ENCODE data around the gene AJAP1. TPM values are rescaled to one million over a fixed set of nuclear protein-coding genes. Genes with fewer than 3 reads are reported as not detected.

The AJAP1 gene
- total and polyA plus RNA-seq, 12 donors = 0.07 to 2.2 (median 0.44) TPM

GRCh38 chr1:4658643-4659628 is 4.5 kb downstream of the AJAP1 start:
- peaks cover 17% of the 10 kb centered on the region for H3K27me3 ChIP-seq
- 35 to 45% (median 38%) methylated on average over 16 of the region's 16 CpGs for WGBS, 4 donors
- no peaks in the 10 kb centered on the region for H3K9me3 ChIP-seq (replicated peaks in 1 of 3)
- no peak for DNase-seq
- H3K36me3 ChIP-seq (replicated peaks in 1 of 2) = no peaks in the 10 kb centered on the region
- no peak overlapping the region for H3K27ac ChIP-seq
- TF ChIP-seq, protein P1, sequence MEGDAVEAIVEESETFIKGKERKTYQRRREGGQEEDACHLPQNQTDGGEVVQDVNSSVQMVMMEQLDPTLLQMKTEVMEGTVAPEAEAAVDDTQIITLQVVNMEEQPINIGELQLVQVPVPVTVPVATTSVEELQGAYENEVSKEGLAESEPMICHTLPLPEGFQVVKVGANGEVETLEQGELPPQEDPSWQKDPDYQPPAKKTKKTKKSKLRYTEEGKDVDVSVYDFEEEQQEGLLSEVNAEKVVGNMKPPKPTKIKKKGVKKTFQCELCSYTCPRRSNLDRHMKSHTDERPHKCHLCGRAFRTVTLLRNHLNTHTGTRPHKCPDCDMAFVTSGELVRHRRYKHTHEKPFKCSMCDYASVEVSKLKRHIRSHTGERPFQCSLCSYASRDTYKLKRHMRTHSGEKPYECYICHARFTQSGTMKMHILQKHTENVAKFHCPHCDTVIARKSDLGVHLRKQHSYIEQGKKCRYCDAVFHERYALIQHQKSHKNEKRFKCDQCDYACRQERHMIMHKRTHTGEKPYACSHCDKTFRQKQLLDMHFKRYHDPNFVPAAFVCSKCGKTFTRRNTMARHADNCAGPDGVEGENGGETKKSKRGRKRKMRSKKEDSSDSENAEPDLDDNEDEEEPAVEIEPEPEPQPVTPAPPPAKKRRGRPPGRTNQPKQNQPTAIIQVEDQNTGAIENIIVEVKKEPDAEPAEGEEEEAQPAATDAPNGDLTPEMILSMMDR (IDR thresholded peaks at IDR 0.05) = no peak
- TF ChIP-seq POLR2A (IDR thresholded peaks at IDR 0.05) = no peak
- H3K4me1 ChIP-seq (replicated peaks in 1 of 2) = no peaks in the 10 kb centered on the region
- no peak overlapping the region for H3K4me3 ChIP-seq
- intact Hi-C loops (cut with DNase I) = loop anchor here in 1 of 2 donors (10.0 kb wide), 1 partner anchor 466 kb away; no protein-coding TSS in a partner anchor

- H3K4me3 ChIP-seq = no peak overlapping the region
- intact Hi-C loops (cut with DNase I) = no loop called here
- H3K9me3 ChIP-seq (replicated peaks in 1 of 3) = no peaks in the 10 kb centered on the region
- H3K36me3 ChIP-seq (replicated peaks in 1 of 2) = no peaks in the 10 kb centered on the region
- H3K27me3 ChIP-seq = peaks cover 10% of the 10 kb centered on the region
- TF ChIP-seq, protein P1 (IDR thresholded peaks at IDR 0.05) = no peak
- TF ChIP-seq POLR2A (IDR thresholded peaks at IDR 0.05) = no peak
- WGBS, 4 donors = 69 to 88% (median 73%) methylated on average over 4 of the region's 4 CpGs
- DNase-seq = no peak
- no peak overlapping the region for H3K27ac ChIP-seq
- no peaks in the 10 kb centered on the region for H3K4me1 ChIP-seq (replicated peaks in 1 of 2)
These were observed 6.6 kb downstream of the AJAP1 start for GRCh38 chr1:4660917-4661594.

GRCh38 chr1:4661595-4661917 is 7.1 kb downstream of the AJAP1 start:
- H3K36me3 ChIP-seq (replicated peaks in 1 of 2) = no peaks in the 10 kb centered on the region
- no peak overlapping the region for H3K4me3 ChIP-seq
- intact Hi-C loops (cut with DNase I) = no loop called here
- no peak for TF ChIP-seq POLR2A (IDR thresholded peaks at IDR 0.05)
- TF ChIP-seq, protein P1 (IDR thresholded peaks at IDR 0.05) = no peak
- H3K27me3 ChIP-seq = peaks cover 8% of the 10 kb centered on the region
- no peak for DNase-seq
- H3K9me3 ChIP-seq (replicated peaks in 1 of 3) = no peaks in the 10 kb centered on the region
- H3K27ac ChIP-seq = no peak overlapping the region
- no peaks in the 10 kb centered on the region for H3K4me1 ChIP-seq (replicated peaks in 1 of 2)
- 48 to 71% (median 57%) methylated on average over 2 of the region's 2 CpGs for WGBS, 4 donors

DNA sequence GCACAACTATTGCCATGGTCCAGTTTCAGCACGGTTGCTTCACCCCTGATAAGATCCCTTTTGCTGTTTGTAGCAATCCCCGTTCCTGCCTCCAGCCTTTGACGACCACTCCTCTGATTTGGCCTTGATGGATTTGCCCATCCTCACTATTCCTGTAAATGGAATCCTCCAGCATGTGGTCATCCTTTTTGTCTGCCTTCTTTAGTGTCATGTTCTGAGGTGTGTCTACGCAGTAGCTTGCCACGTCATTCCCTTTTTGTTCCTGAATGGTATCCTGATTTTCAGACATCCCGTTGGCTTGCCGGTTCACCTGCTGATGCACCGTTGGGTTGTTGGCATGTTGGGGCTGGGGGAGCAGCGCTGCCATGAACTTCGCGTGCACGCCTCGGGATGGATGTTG is 7.8 kb downstream of the AJAP1 start:
- H3K9me3 ChIP-seq (replicated peaks in 1 of 3) = no peaks in the 10 kb centered on the region
- H3K27ac ChIP-seq = no peak overlapping the region
- TF ChIP-seq POLR2A (IDR thresholded peaks at IDR 0.05) = no peak
- TF ChIP-seq, protein P1 (IDR thresholded peaks at IDR 0.05) = no peak
- no peak for DNase-seq
- no peaks in the 10 kb centered on the region for H3K4me1 ChIP-seq (replicated peaks in 1 of 2)
- intact Hi-C loops (cut with DNase I) = no loop called here
- 75 to 91% (median 80%) methylated on average over 11 to 13 of the region's 13 CpGs for WGBS, 4 donors
- no peak overlapping the region for H3K4me3 ChIP-seq
- H3K36me3 ChIP-seq (replicated peaks in 1 of 2) = no peaks in the 10 kb centered on the region
- peaks cover 7% of the 10 kb centered on the region for H3K27me3 ChIP-seq
